ENCODE data around the gene ETNK1.

DNA sequence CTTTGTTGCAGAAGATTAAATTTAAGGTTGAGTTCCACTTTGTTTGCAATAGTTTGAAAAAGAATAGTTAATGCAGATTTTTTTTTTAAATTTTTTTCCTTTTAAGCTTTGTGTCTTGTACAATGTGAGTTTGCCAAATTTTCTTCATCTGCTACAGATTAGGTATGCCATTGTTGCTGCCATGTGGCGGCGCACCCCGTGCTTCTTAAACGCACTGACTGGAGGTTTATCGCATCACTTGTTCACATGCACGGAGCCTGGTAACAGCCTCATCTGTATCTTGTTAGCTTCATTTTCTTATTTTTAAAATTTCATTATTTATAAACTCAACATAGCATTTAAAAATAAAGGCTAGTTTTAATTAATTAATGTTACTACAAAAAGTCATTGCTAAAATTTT lies 43.5 kb downstream of the ETNK1 start:
- TF ChIP-seq POLR2A (IDR thresholded peaks at IDR 0.05) = no peak
- TF ChIP-seq, protein P1, sequence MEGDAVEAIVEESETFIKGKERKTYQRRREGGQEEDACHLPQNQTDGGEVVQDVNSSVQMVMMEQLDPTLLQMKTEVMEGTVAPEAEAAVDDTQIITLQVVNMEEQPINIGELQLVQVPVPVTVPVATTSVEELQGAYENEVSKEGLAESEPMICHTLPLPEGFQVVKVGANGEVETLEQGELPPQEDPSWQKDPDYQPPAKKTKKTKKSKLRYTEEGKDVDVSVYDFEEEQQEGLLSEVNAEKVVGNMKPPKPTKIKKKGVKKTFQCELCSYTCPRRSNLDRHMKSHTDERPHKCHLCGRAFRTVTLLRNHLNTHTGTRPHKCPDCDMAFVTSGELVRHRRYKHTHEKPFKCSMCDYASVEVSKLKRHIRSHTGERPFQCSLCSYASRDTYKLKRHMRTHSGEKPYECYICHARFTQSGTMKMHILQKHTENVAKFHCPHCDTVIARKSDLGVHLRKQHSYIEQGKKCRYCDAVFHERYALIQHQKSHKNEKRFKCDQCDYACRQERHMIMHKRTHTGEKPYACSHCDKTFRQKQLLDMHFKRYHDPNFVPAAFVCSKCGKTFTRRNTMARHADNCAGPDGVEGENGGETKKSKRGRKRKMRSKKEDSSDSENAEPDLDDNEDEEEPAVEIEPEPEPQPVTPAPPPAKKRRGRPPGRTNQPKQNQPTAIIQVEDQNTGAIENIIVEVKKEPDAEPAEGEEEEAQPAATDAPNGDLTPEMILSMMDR (IDR thresholded peaks at IDR 0.05) = no peak
